OCI-LY1 (cell line): ENCODE results near the gene JPH3.

Experiments used
- EZH2 ChIP-seq: fragments of 200-600 bp; sonication (generic), shearing (Covaris generic); IDR thresholded peaks from 2 replicates; pipeline ENCODE4 v1.8.0; 2017; ENCODE audit warnings: borderline replicate concordance, mixed run types, mild to moderate bottlenecking, antibody characterized with exemption, low read length, moderate library complexity, mixed read lengths
- TF ChIP-seq, protein P1 (sequence below): fragments of 200-600 bp; sonication (generic), shearing (Covaris generic); IDR thresholded peaks from 2 replicates; pipeline ENCODE4 v1.5.1; 2017; ENCODE audit warnings: mild to moderate bottlenecking, antibody characterized with exemption, low read length, moderate library complexity, mixed read lengths

DNA sequence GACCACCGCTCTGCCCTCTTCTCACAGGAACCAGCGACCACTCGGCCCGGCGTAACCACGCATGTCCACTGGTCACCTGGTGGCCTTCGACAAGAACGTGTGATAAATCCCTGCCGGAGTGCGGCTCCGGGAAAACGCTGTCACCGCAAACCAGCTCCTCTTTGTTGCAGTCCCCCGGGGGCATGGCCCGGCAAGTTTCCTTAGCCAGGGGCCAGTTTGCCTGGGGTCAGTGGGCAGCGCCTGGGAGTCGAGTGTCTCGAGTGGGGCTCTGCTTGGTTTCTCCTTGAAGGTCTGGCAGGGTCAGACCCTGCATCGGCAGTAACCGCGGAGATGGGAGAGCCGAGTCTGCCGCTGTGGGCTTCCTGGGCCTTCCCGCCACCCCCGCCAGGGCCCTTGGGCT lies 52.5 kb downstream of the JPH3 start:
- TF ChIP-seq, protein P1, sequence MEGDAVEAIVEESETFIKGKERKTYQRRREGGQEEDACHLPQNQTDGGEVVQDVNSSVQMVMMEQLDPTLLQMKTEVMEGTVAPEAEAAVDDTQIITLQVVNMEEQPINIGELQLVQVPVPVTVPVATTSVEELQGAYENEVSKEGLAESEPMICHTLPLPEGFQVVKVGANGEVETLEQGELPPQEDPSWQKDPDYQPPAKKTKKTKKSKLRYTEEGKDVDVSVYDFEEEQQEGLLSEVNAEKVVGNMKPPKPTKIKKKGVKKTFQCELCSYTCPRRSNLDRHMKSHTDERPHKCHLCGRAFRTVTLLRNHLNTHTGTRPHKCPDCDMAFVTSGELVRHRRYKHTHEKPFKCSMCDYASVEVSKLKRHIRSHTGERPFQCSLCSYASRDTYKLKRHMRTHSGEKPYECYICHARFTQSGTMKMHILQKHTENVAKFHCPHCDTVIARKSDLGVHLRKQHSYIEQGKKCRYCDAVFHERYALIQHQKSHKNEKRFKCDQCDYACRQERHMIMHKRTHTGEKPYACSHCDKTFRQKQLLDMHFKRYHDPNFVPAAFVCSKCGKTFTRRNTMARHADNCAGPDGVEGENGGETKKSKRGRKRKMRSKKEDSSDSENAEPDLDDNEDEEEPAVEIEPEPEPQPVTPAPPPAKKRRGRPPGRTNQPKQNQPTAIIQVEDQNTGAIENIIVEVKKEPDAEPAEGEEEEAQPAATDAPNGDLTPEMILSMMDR = no peak
- TF ChIP-seq EZH2 = no peak
